Measurements from ENCODE around the gene CCZ1B.
A peak's percentile ranks its signal among the peaks of the same experiment; 100 is the strongest.
"Not testable (repeated sequence)": the region's sequence is repeated elsewhere in the genome, so short reads cannot be mapped to it uniquely, and the experiment has no call there.

Gene CCZ1B

GRCh38 chr7:6837081-6837480 lies 11.0 kb upstream of the CCZ1B start:
- POLR2A ChIA-PET; DNase-seq (ENCODE audit: extremely low spot score); CTCF ChIA-PET: not testable (repeated sequence)

DNA sequence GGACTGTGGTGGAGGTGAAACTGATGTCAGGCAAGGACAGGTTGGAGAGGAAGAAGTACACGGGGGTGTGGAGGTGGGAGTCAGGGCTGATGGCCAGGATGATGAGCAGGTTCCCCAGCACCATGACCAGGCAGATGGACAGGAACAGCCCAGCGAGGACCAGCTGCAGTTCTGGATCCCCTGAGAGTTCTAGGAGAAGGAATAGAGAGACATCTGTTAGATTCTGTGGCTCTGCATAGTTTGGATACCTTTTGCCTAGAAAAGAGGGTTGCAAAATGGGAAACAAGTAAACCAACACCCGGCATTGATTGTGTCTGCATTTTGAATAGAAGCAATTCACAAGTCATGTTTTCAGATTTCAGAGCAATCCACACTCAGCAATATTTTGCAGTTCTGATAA lies 9.4 kb upstream of the CCZ1B start:
- CTCF ChIA-PET; DNase-seq (ENCODE audit: extremely low spot score); POLR2A ChIA-PET: not testable (repeated sequence)

DNA sequence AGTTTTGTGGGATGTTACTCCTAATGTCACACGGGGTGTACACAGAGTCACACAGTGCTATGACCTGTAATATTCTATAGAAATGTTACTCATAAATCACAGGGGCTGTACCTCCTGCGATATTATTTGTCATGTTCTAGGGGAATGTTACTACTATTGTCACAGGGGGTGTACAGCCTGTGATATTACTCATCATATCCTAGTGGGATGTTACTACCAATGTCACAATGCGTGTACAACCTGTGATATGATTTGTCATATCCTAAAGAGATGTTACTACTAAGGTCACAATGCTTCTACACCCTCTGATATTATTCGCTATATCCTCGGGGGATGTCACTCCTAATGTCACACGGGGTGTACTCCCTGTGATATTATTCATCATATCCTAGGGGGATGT lies 7.6 kb upstream of the CCZ1B start:
- no peak for DNase-seq (ENCODE audit: extremely low spot score)
- TF ChIP-seq FOXM1 (IDR thresholded peaks at IDR 0.05; ENCODE audit: borderline replicate concordance) (no peak), SP1 (IDR thresholded peaks at IDR 0.05) (no peak), ARNT (IDR thresholded peaks at IDR 0.05) (no peak), BHLHE40 (IDR thresholded peaks at IDR 0.05; ENCODE audit: borderline replicate concordance) (no peak), FOXK2 (IDR thresholded peaks at IDR 0.05) (no peak), FOXA1 (IDR thresholded peaks at IDR 0.05) (no peak), TARDBP (IDR thresholded peaks at IDR 0.05) (no peak), HDGF (IDR thresholded peaks at IDR 0.05; ENCODE audit: borderline replicate concordance) (no peak), SUZ12 (IDR thresholded peaks at IDR 0.05) (no peak)
- ChIA-PET POLR2A (no interaction called here), CTCF (no interaction called here)

GRCh38 chr7:6831018-6831725 lies 5.1 kb upstream of the CCZ1B start:
- DNase-seq (ENCODE audit: extremely low spot score), result no peak
- CTCF ChIA-PET, result interaction anchor here (0.9 kb wide), 1 partner anchor 99 kb away, joined by 3 read pairs; no protein-coding TSS in a partner anchor
- POLR2A ChIA-PET, result no interaction called here
- no peak for TF ChIP-seq FOXA1 (IDR thresholded peaks at IDR 0.05)
- no peak for TF ChIP-seq FOXM1 (IDR thresholded peaks at IDR 0.05; ENCODE audit: borderline replicate concordance)
- TF ChIP-seq BHLHE40 (IDR thresholded peaks at IDR 0.05; ENCODE audit: borderline replicate concordance), result no peak
- no peak for TF ChIP-seq L3MBTL2 (conservative IDR thresholded peaks at IDR 0.05)
- TF ChIP-seq PKNOX1 (IDR thresholded peaks at IDR 0.05), result no peak
- no peak for TF ChIP-seq ARNT (IDR thresholded peaks at IDR 0.05)
- no peak for TF ChIP-seq FOXK2 (IDR thresholded peaks at IDR 0.05)
- no peak for TF ChIP-seq ELF4 (IDR thresholded peaks at IDR 0.05)
- no peak for TF ChIP-seq HDGF (IDR thresholded peaks at IDR 0.05; ENCODE audit: borderline replicate concordance)
- TF ChIP-seq CTBP1 (IDR thresholded peaks at IDR 0.05; ENCODE audit: borderline replicate concordance), result no peak
- no peak for TF ChIP-seq ZNF384 (IDR thresholded peaks at IDR 0.05)

DNA sequence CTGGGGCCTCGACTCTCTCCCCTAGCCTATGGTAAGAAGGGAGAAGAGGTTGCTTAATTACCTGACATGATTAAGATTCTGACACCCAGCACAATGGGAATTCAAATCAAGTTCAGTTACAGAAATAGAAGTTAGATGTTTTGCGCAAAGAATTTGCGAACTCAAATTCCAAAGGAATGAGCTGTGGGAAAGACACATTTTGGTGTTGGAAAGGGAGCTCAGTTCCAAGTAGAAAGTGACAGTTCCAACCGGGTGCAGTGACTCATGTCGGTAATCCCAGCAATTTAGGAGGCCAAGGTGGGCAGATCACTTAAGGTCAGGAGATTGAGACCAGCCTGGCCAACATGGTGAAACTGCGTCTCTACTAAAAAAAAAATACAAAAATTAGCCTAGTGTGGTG lies 4.0 kb upstream of the CCZ1B start:
- CTCF ChIA-PET; DNase-seq (ENCODE audit: extremely low spot score); POLR2A ChIA-PET: not testable (repeated sequence)

DNA sequence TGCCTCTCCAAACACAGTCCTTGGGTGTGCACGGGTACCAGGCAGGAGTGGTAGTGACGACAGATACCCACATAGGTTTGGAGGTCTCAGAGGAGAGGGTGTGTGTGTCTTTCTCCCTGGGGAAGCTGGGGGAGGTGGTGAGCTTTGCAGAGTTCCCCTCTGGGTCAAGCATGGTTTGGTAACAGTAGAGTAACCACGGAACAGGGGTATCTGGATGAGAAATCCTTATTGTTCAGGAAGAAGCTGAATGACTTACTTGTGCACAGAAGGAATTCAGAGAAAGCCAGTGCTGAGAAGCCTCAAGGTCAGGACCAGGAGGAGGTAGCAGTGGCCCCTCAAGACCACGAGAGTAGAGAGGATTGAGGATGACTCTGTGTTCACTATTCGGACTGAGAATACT lies 3.5 kb upstream of the CCZ1B start:
- DNase-seq (ENCODE audit: extremely low spot score); CTCF ChIA-PET; POLR2A ChIA-PET: not testable (repeated sequence)

- peak; percentile 70 for TF ChIP-seq PKNOX1 (IDR thresholded peaks at IDR 0.05)
- CTCF ChIA-PET; POLR2A ChIA-PET; DNase-seq (ENCODE audit: extremely low spot score): not testable (repeated sequence)
Measured at GRCh38 chr7:6827180-6827579, 1.1 kb upstream of the CCZ1B start.

GRCh38 chr7:6825236-6826125 lies 594 bp downstream of the CCZ1B start:
- DNase-seq (ENCODE audit: extremely low spot score); POLR2A ChIA-PET; CTCF ChIA-PET: not testable (repeated sequence)

GRCh38 chr7:6821622-6822021 lies 4.5 kb downstream of the CCZ1B start:
- DNase-seq (ENCODE audit: extremely low spot score); CTCF ChIA-PET; POLR2A ChIA-PET: not testable (repeated sequence)

DNA sequence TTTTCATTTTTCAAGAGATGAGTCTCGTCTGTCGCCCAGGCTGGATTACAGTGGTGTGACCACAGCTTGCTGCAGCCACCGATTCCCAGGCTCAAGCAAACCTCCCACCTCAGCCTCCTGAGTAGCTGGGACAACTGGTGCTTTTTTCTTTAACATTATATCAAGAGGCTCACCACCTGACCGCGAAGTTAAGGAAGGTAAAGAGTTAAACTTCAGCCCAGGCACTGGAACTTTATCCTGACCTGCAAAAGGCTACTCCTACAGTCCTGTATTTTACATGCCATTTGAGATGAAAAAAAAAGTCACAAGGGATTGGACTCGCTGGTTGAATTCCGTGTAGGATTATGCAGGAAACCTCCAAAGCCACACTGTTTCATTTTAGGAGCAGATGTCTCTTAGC lies 10.6 kb downstream of the CCZ1B start:
- POLR2A ChIA-PET; DNase-seq (ENCODE audit: extremely low spot score); CTCF ChIA-PET: not testable (repeated sequence)

GRCh38 chr7:6813011-6813410 lies 13.1 kb downstream of the CCZ1B start:
- POLR2A ChIA-PET; DNase-seq (ENCODE audit: extremely low spot score); CTCF ChIA-PET: not testable (repeated sequence)

DNA sequence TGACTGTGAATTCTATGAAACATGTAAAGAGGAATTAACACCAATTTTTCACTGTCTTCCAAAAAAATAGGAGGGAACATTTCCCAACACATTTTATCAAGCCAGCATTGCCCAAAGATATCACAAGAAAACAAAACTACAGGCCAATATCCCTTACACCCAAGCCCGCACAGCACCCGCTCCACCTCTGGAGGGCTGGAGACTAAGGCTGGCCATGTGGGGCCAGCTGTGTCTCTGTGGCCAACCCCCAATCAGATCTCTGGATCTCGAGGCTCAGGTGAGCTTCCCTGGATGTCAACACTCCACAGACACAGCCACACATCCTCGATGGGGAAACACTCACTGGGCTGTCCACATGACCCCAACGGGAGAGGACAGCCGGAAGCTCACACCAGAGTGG lies 18.1 kb downstream of the CCZ1B start:
- DNase-seq (ENCODE audit: extremely low spot score); POLR2A ChIA-PET; CTCF ChIA-PET: not testable (repeated sequence)

- CTCF ChIA-PET; POLR2A ChIA-PET; DNase-seq (ENCODE audit: extremely low spot score): not testable (repeated sequence)
Measured at GRCh38 chr7:6807393-6807918, 18.6 kb downstream of the CCZ1B start.

DNA sequence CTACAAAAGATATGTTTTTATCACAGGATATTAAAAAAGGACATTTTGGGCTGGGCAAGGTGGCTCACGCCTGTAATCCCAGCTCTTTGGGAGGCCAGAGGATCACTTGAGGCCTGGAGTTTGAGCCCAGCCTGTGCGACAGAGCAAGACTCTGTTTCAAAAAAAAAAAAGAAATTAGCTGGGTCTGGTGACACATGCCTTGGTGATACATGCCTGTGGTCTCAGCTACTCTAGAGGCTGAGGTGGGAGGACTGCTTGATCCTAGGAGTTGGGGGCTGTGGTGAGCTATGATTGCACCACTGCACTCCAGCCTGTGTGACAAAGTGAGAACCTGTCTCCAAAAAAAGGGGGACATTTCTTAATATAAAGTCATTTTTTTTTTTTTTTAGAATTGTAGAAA lies 25.7 kb downstream of the CCZ1B start:
- DNase-seq (ENCODE audit: extremely low spot score); CTCF ChIA-PET; POLR2A ChIA-PET: not testable (repeated sequence)

Data from HEK293T (cell line).